ENCODE measurements around the gene COL6A5.

GRCh38 chr3:130473416-130473815 is 127.9 kb downstream of the COL6A5 start:
- TF ChIP-seq CTCF (conservative IDR thresholded peaks at IDR 0.05; ENCODE audit: low read depth, low read length) (no peak), EZH2 (IDR thresholded peaks at IDR 0.05; ENCODE audit: borderline replicate concordance, low read depth, low read length, poor library complexity, severe bottlenecking) (no peak)

All from A673 (cell line).